HepG2 (cell line): Measurements from ENCODE around the gene DEFB123. TPM values are rescaled to one million over a fixed set of nuclear protein-coding genes. Genes with fewer than 3 reads are reported as not detected.

Experiments used
- ATAC-seq: fragments of 200-7000 bp; cut with Tn5 transposase; 3 replicates; pipeline ENCODE4 v1.9.1; 2020; ENCODE audit warnings: mild to moderate bottlenecking, moderate library complexity
- BruUV-seq: library from RNA; stranded (reverse); fragments of 400-500 nt; replicated peaks from 2 replicates; lab custom pipeline; 2021; lab: Mats Ljungman, UMichigan
- CTCF ChIA-PET: fragments of 300-600 bp; formaldehyde crosslinking; extraction: SDS; loops from one replicate; lab custom pipeline; 2021; ENCODE audit warnings: low total read pairs, inconsistent platforms, low intra/inter-chr PET ratio; lab: Yijun Ruan, JAX
- POLR2A ChIA-PET: fragments of 350-600 bp; sonication (Branson Sonifier 250); formaldehyde crosslinking; loops from one replicate; lab custom pipeline; 2020; ENCODE audit warnings: antibody characterized with exemption, inconsistent platforms; lab: Yijun Ruan, JAX
- DNase-seq: peaks from one replicate; pipeline ENCODE4 v3.0.0-alpha.2; 2015; ENCODE audit warnings: low spot score
- FAIRE-seq: peaks from 3 replicates; lab custom pipeline; 2011; peaks lifted over from hg19 to GRCh38; lab: Jason Lieb, UNC
- H2AFZ ChIP-seq: one replicate; pipeline ENCODE4 v1.6.1; 2011; ENCODE audit warnings: low read length, inconsistent platforms
- H3K27ac ChIP-seq: fragments of 300-600 bp; 3 replicates; pipeline ENCODE4 v1.8.0; 2011; ENCODE audit warnings: mixed run types, mild to moderate bottlenecking, mixed read lengths, low read length, inconsistent platforms; ENCODE audit not compliant: insufficient read depth; ENCODE audit errors: extremely low read length
- H3K27me3 ChIP-seq, 2 experiments: fragments of 200-600 bp in 1 of 2; 2 replicates in 1 of 2; 3 replicates in 1 of 2; pipeline versions ENCODE4 v1.6.0 to v1.8.0; 2011; ENCODE audit warnings: low read length in 2 of 2, mild to moderate bottlenecking in 2 of 2, moderate library complexity in 2 of 2, inconsistent platforms in 1 of 2; ENCODE audit not compliant: insufficient read depth in 2 of 2, control insufficient read depth in 1 of 2
- H3K36me3 ChIP-seq, 2 experiments: fragments of 200-600 bp in 1 of 2; replicated peaks in 1 of 2; 2 replicates in 1 of 2; 3 replicates in 1 of 2; pipeline versions ENCODE4 v1.5.1 to v1.8.0; 2011; ENCODE audit warnings: low read length in 2 of 2, inconsistent platforms in 1 of 2; ENCODE audit not compliant: insufficient read depth in 2 of 2, control insufficient read depth in 1 of 2
- H3K4me1 ChIP-seq: 2 replicates; pipeline ENCODE4 v1.5.1; 2012; ENCODE audit warnings: low read length, inconsistent platforms; ENCODE audit not compliant: insufficient read depth
- H3K4me2 ChIP-seq: 2 replicates; pipeline ENCODE4 v1.6.0; 2011; ENCODE audit warnings: low read depth, low read length, inconsistent platforms
- H3K4me3 ChIP-seq, 3 experiments: fragments of 200-600 bp in 1 of 3; sonication (generic), shearing (Covaris generic) in 1 of 3; replicated peaks in 1 of 3; 2 replicates each; pipeline ENCODE4 v1.5.1; 2011 to 2016; ENCODE audit warnings: low read length in 3 of 3, inconsistent platforms in 2 of 3, low read depth in 2 of 3, mild to moderate bottlenecking in 2 of 3, control low read depth in 1 of 3, mixed read lengths in 1 of 3; ENCODE audit not compliant: insufficient read depth in 1 of 3
- H3K79me2 ChIP-seq: one replicate; pipeline ENCODE4 v1.6.1; 2011; ENCODE audit warnings: low read length, inconsistent platforms; ENCODE audit not compliant: insufficient read depth
- H3K9ac ChIP-seq: 2 replicates; pipeline ENCODE4 v1.6.0; 2011; ENCODE audit warnings: mild to moderate bottlenecking, low read depth, low read length, inconsistent platforms; ENCODE audit not compliant: insufficient read depth
- H3K9me3 ChIP-seq: 2 replicates; pipeline ENCODE4 v1.5.1; 2012; ENCODE audit warnings: mild to moderate bottlenecking, low read length
- H4K20me1 ChIP-seq: 2 replicates; pipeline ENCODE4 v1.6.0; 2011; ENCODE audit warnings: inconsistent platforms, mild to moderate bottlenecking, low read length, moderate library complexity; ENCODE audit not compliant: insufficient read depth
- ARID5B ChIP-seq: IDR thresholded peaks from 2 replicates; pipeline ENCODE4 v1.4.0; 2020; ENCODE audit warnings: mild to moderate bottlenecking, missing genetic modification reagents
- CTCF ChIP-seq: sonication (generic); formaldehyde crosslinking; IDR thresholded peaks from 2 replicates; pipeline ENCODE4 v1.5.0; 2020; ENCODE audit warnings: mild to moderate bottlenecking, missing genetic modification reagents, moderate library complexity
- LCORL ChIP-seq, 2 experiments: fragments of 450-650 bp in 1 of 2; sonication (generic) in 1 of 2; formaldehyde crosslinking in 1 of 2; IDR thresholded peaks; 2 replicates each; pipeline versions ENCODE4 v1.5.0 to v1.6.1; 2017 to 2020; ENCODE audit warnings: antibody characterized with exemption in 1 of 2, missing genetic modification reagents in 1 of 2
- NCOA2 ChIP-seq: sonication (generic); formaldehyde crosslinking; IDR thresholded peaks from 2 replicates; pipeline ENCODE4 v1.8.0; 2022; ENCODE audit warnings: inconsistent platforms
- NCOR1 ChIP-seq: fragments of 200-600 bp; sonication (generic); IDR thresholded peaks from 2 replicates; pipeline ENCODE4 v1.7.0; 2017; ENCODE audit warnings: antibody characterized with exemption, low read length, borderline replicate concordance
- NFE2L1 ChIP-seq: sonication (generic); formaldehyde crosslinking; IDR thresholded peaks from 2 replicates; pipeline ENCODE4 v1.4.0; 2020; ENCODE audit warnings: missing genetic modification reagents, mild to moderate bottlenecking, borderline replicate concordance
- NR2F2 ChIP-seq: IDR thresholded peaks from 2 replicates; pipeline ENCODE4 v1.6.1; 2012; ENCODE audit warnings: low read depth, inconsistent platforms, borderline replicate concordance
- NR2F6 ChIP-seq, 2 experiments: IDR thresholded peaks; 2 replicates each; pipeline ENCODE4 v1.6.1; 2016; ENCODE audit warnings: antibody characterized with exemption in 1 of 2, mild to moderate bottlenecking in 1 of 2
- PBX3 ChIP-seq: sonication (generic); formaldehyde crosslinking; IDR thresholded peaks from 2 replicates; pipeline ENCODE4 v1.8.1; 2023; ENCODE audit warnings: missing genetic modification reagents, inconsistent platforms, borderline replicate concordance
- PHF21A ChIP-seq: sonication (generic); formaldehyde crosslinking; IDR thresholded peaks from 2 replicates; pipeline ENCODE4 v1.5.0; 2020; ENCODE audit warnings: mild to moderate bottlenecking, missing genetic modification reagents
- SOX6 ChIP-seq, 2 experiments: fragments of 450-650 bp in 1 of 2; sonication (generic) in 1 of 2; formaldehyde crosslinking in 1 of 2; IDR thresholded peaks; 2 replicates each; pipeline versions ENCODE4 v1.4.0 to v1.6.1; 2017 to 2020; ENCODE audit warnings: antibody characterized with exemption in 1 of 2, mild to moderate bottlenecking in 1 of 2, missing genetic modification reagents in 1 of 2
- TCF7 ChIP-seq: sonication (generic); IDR thresholded peaks from 2 replicates; pipeline ENCODE4 v1.6.1; 2016; ENCODE audit warnings: antibody characterized with exemption, low read depth
- ZKSCAN1 ChIP-seq: fragments of 150-350 bp; IDR thresholded peaks from 2 replicates; pipeline ENCODE4 v1.6.1; 2014; ENCODE audit warnings: low read length
- ZNF292 ChIP-seq: sonication (generic); formaldehyde crosslinking; IDR thresholded peaks from 2 replicates; pipeline ENCODE4 v1.8.1; 2022; ENCODE audit warnings: mild to moderate bottlenecking, low read depth, missing genetic modification reagents, borderline replicate concordance
- ZNF331 ChIP-seq: sonication (generic); formaldehyde crosslinking; IDR thresholded peaks from 2 replicates; pipeline ENCODE4 v1.4.0; 2020; ENCODE audit warnings: missing genetic modification reagents
- ZNF446 ChIP-seq: sonication (generic); formaldehyde crosslinking; IDR thresholded peaks from 2 replicates; pipeline ENCODE4 v1.5.0; 2020; ENCODE audit warnings: mild to moderate bottlenecking, missing genetic modification reagents
- WGBS: methylation state at CpG from one replicate; pipeline ENCODE4 v1.1.6; 2017; ENCODE audit warnings: low lambda C conversion rate; 5-methylcytosine and 5-hydroxymethylcytosine counted together
- in situ Hi-C: cut with HindIII; loops from 2 replicates; pipeline ENCODE4 v1.10.0; 2017; ENCODE audit warnings: low pct_unique_long_range_greater_than_20kb; ENCODE audit not compliant: extremely low pct_ligation_motif_present
- intact Hi-C: fragments of 100-400 bp; cut with micrococcal nuclease; formaldehyde crosslinking; loops from one replicate; pipeline ENCODE4 v1.10.0; 2022; ENCODE audit not compliant: unreplicated experiment
- polyA plus RNA-seq, 8 experiments: library from polyadenylated mRNA; depleted of rRNA in 3 of 8; stranded (reverse) in 7 of 8; unstranded in 1 of 8; fragments of >200 nt; fragmentation: Illumina TruSeq in 4 of 8; extraction: Trizol in 4 of 8; gene quantifications; 2 replicates each; pipeline versions ENCODE4 v1.2.1 to v1.2.3, GENCODE V29; 2011 to 2016; ENCODE audit warnings: low read depth in 4 of 8, missing spikeins in 1 of 8, mixed read lengths in 1 of 8; ENCODE audit not compliant: insufficient read depth in 1 of 8
- total RNA-seq, 5 experiments: library from RNA; depleted of rRNA; stranded (reverse); fragments of >200 nt; fragmentation: Illumina TruSeq; extraction: Trizol; gene quantifications; 2 replicates each; pipeline ENCODE4 v1.2.3, GENCODE V29; 2016; ENCODE audit warnings: low read depth in 1 of 5

The DEFB123 gene
- total and polyA plus RNA-seq, 2 of the 13 experiments (the other 11 are each of a cell fraction or from before 2014, with no cell fraction given), result not detected

- WGBS, result 24% methylated on average over 12 of the region's 12 CpGs
- CTCF ChIA-PET, result no interaction called here
- H3K9ac ChIP-seq, result peak overlapping the region; percentile 38
- H3K27me3 ChIP-seq, result peaks cover under 1 to 7% of the 10 kb centered on the region in 2 experiments; a peak in 1 of 5 replicates
- H3K9me3 ChIP-seq, result no peaks in the 10 kb centered on the region
- peaks cover 50% of the 10 kb centered on the region for H3K4me1 ChIP-seq
- peak overlapping the region; percentile 11 for H2AFZ ChIP-seq
- intact Hi-C loops, result no loop called here
- DNase-seq (peak; percentile 59), ATAC-seq (peak; percentile 77), FAIRE-seq (peak; percentile 42)
- H3K27ac ChIP-seq, result peak overlapping the region; percentile 47
- H3K36me3 ChIP-seq, result no peaks in the 10 kb centered on the region
- no peaks in the 10 kb centered on the region for H4K20me1 ChIP-seq
- H3K4me2 ChIP-seq, result peak overlapping the region; percentile 58
- H3K79me2 ChIP-seq, result no peaks in the 10 kb centered on the region
- in situ Hi-C loops, result no loop called here
- BruUV-seq, result no TSS peak
- H3K4me3 ChIP-seq, result 0 out of 6 replicates have a peak overlapping the region, but pooled peaks of 1 of the 3 experiments have one; percentile 2
- POLR2A ChIA-PET, result no interaction called here
- TF ChIP-seq NCOR1 (peak; percentile 67; the same call in 1 of the 2 replicates), PBX3 (CRISPR knock-in tag) (no peak), ZKSCAN1 (no peak), SOX6 (IDR thresholded peaks at IDR 0.05) (no peak), SOX6 (CRISPR knock-in tag; IDR thresholded peaks at IDR 0.05) (0 out of 2 replicates have a peak, but pooled peaks have one; percentile 24), ZNF292 (CRISPR knock-in tag) (peak; percentile 33; the same call in 1 of the 2 replicates), ZNF331 (0 out of 2 replicates have a peak, but pooled peaks have one; percentile 37), CTCF (CRISPR knock-in tag) (peak; percentile 10; the same call in 1 of the 2 replicates), NR2F2 (0 out of 2 replicates have a peak, but pooled peaks have one; percentile 13), TCF7 (peak; percentile 74), ARID5B (CRISPR knock-in tag) (0 out of 2 replicates have a peak, but pooled peaks have one; percentile 10), LCORL (IDR thresholded peaks at IDR 0.05) (no peak), LCORL (CRISPR knock-in tag; IDR thresholded peaks at IDR 0.05) (0 out of 2 replicates have a peak, but pooled peaks have one; percentile 33), ZNF446 (CRISPR knock-in tag) (no peak), NCOA2 (CRISPR knock-in tag) (peak; percentile 29; the same call in 1 of the 2 replicates), NFE2L1 (no peak), NR2F6 (IDR thresholded peaks at IDR 0.05) (0 out of 2 replicates have a peak, but pooled peaks have one; percentile 38), NR2F6 (CRISPR knock-in tag; IDR thresholded peaks at IDR 0.05) (peak; percentile 53; the same call in 1 of the 2 replicates), PHF21A (CRISPR knock-in tag) (peak; percentile 48; the same call in 1 of the 2 replicates)
These were observed 5.8 kb downstream of the DEFB123 start for GRCh38 chr20:31446084-31446819.
